Activated CD8-positive, alpha-beta memory T cell treated with anti-CD3 and anti-CD28 coated beads, Interleukin-2, amount 10 ng/mL, durations not matched to agents 7 days and 5 days (primary cell): ENCODE data around the gene DYNC2I2. TPM values are rescaled to one million over a fixed set of nuclear protein-coding genes. Genes with fewer than 3 reads are reported as not detected.

Source experiments
- total RNA-seq, 2 experiments: library from RNA; stranded (reverse); gene quantifications; one replicate each; pipeline ENCODE4 v1.2.3, GENCODE V29; 2021

DYNC2I2 gene
- total RNA-seq, 2 experiments from 2014 or later: 52.5 to 67.8 TPM

Other genes starting within 250 kb of the DYNC2I2 start
- gene CERCAM, start 236.0 kb downstream of the DYNC2I2 start, total RNA-seq: 10 to 100 TPM in 1 of 2 experiments, 1 to 10 TPM in 1; 5.2 to 12.2 TPM
- gene ODF2, start 200.8 kb downstream of the DYNC2I2 start, total RNA-seq: 10 to 100 TPM; 71.8 to 82.7 TPM
- gene GLE1, start 152.1 kb downstream of the DYNC2I2 start, total RNA-seq: 10 to 100 TPM; 51.0 to 55.7 TPM
- gene SPTAN1, start 104.3 kb downstream of the DYNC2I2 start, total RNA-seq: 100 to 1,000 TPM; 275 to 315 TPM
- gene SET, start 32.4 kb upstream of the DYNC2I2 start, total RNA-seq: 100 to 1,000 TPM; 436 to 623 TPM
- gene PKN3, start 45.7 kb upstream of the DYNC2I2 start, total RNA-seq: 1 to 10 TPM; 8.1 to 9.1 TPM
- gene ZDHHC12, start 67.3 kb upstream of the DYNC2I2 start, total RNA-seq: 10 to 100 TPM; 67.8 to 90.0 TPM
- gene ZER1, start 115.1 kb upstream of the DYNC2I2 start, total RNA-seq: 10 to 100 TPM; 17.7 to 18.2 TPM
- 10 to 100 TPM; 21.5 to 22.2 TPM for gene TBC1D13, start 130.4 kb upstream of the DYNC2I2 start, total RNA-seq
- gene ENDOG, start 161.7 kb upstream of the DYNC2I2 start, total RNA-seq: 10 to 100 TPM; 19.0 to 22.3 TPM
- 100 to 1,000 TPM in 1 of 2 experiments, 10 to 100 TPM in 1; 83.3 to 104 TPM for gene SPOUT1, start 172.9 kb upstream of the DYNC2I2 start, total RNA-seq
- gene KYAT1, start 225.1 kb upstream of the DYNC2I2 start, total RNA-seq: 10 to 100 TPM; 12.7 to 20.6 TPM
- gene LRRC8A, start 225.3 kb upstream of the DYNC2I2 start, total RNA-seq: 10 to 100 TPM; 25.6 to 26.7 TPM